Panc1 (cell line): Measurements from ENCODE around the gene CCDC148. TPM values are rescaled to one million over a fixed set of nuclear protein-coding genes. Genes with fewer than 3 reads are reported as not detected.

Source experiments
- ATAC-seq: fragments of 200-7000 bp; cut with Tn5 transposase; 2 replicates; pipeline ENCODE4 v1.9.1; 2020; ENCODE audit warnings: mild to moderate bottlenecking, moderate library complexity
- BruUV-seq: library from RNA; stranded (reverse); fragments of 400-500 nt; replicated peaks from 2 replicates; lab custom pipeline; 2021; lab: Mats Ljungman, UMichigan
- CTCF ChIA-PET: fragments of 300-600 bp; sonication (Branson Sonifier 250); formaldehyde crosslinking; loops from one replicate; lab custom pipeline; 2022; ENCODE audit warnings: antibody characterized with exemption; lab: Charles Lee
- POLR2A ChIA-PET: fragments of 300-600 bp; sonication (Branson Sonifier 250); formaldehyde crosslinking; loops from one replicate; lab custom pipeline; 2022; ENCODE audit warnings: antibody characterized with exemption; lab: Charles Lee
- DNase-seq: peaks from one replicate; pipeline ENCODE4 v3.0.0-alpha.2; 2010; ENCODE audit warnings: low read depth, low spot score
- H3K27ac ChIP-seq: 2 replicates; pipeline ENCODE4 v1.5.1; 2011; ENCODE audit warnings: mild to moderate bottlenecking, low read length, inconsistent platforms
- H3K27me3 ChIP-seq: fragments of 200-500 bp; sonication (Bioruptor generic); 2 replicates; pipeline ENCODE4 v1.6.0; 2014; ENCODE audit warnings: low read length, inconsistent platforms; ENCODE audit not compliant: control insufficient read depth, insufficient read depth
- H3K36me3 ChIP-seq: fragments of 200-500 bp; sonication (Bioruptor generic); 2 replicates; pipeline ENCODE4 v1.5.1; 2014; ENCODE audit warnings: inconsistent platforms, mild to moderate bottlenecking, low read length, moderate library complexity; ENCODE audit not compliant: control insufficient read depth, insufficient read depth
- H3K4me1 ChIP-seq: 2 replicates; pipeline ENCODE4 v1.5.1; 2011; ENCODE audit warnings: inconsistent platforms, mild to moderate bottlenecking, low read length, moderate library complexity; ENCODE audit not compliant: control insufficient read depth, insufficient read depth
- H3K4me3 ChIP-seq, 2 experiments: 2 replicates each; pipeline ENCODE4 v1.5.1; 2011 to 2012; ENCODE audit warnings: low read depth in 2 of 2, low read length in 2 of 2, mild to moderate bottlenecking in 2 of 2, inconsistent platforms in 1 of 2, moderate library complexity in 1 of 2
- H3K9me3 ChIP-seq: fragments of 200-500 bp; sonication (Bioruptor generic); 2 replicates; pipeline ENCODE4 v1.5.1; 2014; ENCODE audit warnings: low read depth, mild to moderate bottlenecking, inconsistent platforms, low read length, moderate library complexity; ENCODE audit not compliant: control insufficient read depth, insufficient read depth
- POLR2AphosphoS5 ChIP-seq: IDR thresholded peaks from 2 replicates; pipeline ENCODE4 v1.6.1; 2012; ENCODE audit warnings: mild to moderate bottlenecking, low read depth, low read length, moderate library complexity
- REST ChIP-seq, 2 experiments: IDR thresholded peaks; 2 replicates each; pipeline ENCODE4 v1.6.1; 2011 to 2012; ENCODE audit warnings: low read depth in 2 of 2, control low read depth in 1 of 2, low read length in 1 of 2, mild to moderate bottlenecking in 1 of 2, moderate library complexity in 1 of 2; ENCODE audit not compliant: insufficient read depth in 1 of 2
- SIN3A ChIP-seq: IDR thresholded peaks from 2 replicates; pipeline ENCODE4 v1.6.1; 2012; ENCODE audit warnings: low read depth, mild to moderate bottlenecking, low read length, moderate library complexity, borderline replicate concordance; ENCODE audit not compliant: insufficient read depth
- TCF7L2 ChIP-seq: IDR thresholded peaks from 2 replicates; pipeline ENCODE4 v1.6.1; 2011; ENCODE audit warnings: mild to moderate bottlenecking, low read depth, low read length, inconsistent platforms
- in situ Hi-C: cut with HindIII; loops from 2 replicates; pipeline ENCODE4 v1.10.0; 2016; ENCODE audit warnings: low sequenced_read_pairs, low pct_unique_long_range_greater_than_20kb
- intact Hi-C: fragments of 100-400 bp; cut with micrococcal nuclease; formaldehyde crosslinking; loops from one replicate; pipeline ENCODE4 v1.10.0; 2022; ENCODE audit not compliant: unreplicated experiment
- total RNA-seq: library from RNA; stranded (reverse); gene quantifications from one replicate; pipeline ENCODE4 v1.2.1, GENCODE V29; 2021; ENCODE audit not compliant: unreplicated experiment
- TF ChIP-seq, protein P1 (sequence below): fragments of 450-650 bp; IDR thresholded peaks from 2 replicates; pipeline ENCODE4 v1.5.1; 2017; ENCODE audit warnings: mild to moderate bottlenecking

Gene CCDC148
- total RNA-seq, 1 experiment from 2014 or later: 0.92 TPM

DNA sequence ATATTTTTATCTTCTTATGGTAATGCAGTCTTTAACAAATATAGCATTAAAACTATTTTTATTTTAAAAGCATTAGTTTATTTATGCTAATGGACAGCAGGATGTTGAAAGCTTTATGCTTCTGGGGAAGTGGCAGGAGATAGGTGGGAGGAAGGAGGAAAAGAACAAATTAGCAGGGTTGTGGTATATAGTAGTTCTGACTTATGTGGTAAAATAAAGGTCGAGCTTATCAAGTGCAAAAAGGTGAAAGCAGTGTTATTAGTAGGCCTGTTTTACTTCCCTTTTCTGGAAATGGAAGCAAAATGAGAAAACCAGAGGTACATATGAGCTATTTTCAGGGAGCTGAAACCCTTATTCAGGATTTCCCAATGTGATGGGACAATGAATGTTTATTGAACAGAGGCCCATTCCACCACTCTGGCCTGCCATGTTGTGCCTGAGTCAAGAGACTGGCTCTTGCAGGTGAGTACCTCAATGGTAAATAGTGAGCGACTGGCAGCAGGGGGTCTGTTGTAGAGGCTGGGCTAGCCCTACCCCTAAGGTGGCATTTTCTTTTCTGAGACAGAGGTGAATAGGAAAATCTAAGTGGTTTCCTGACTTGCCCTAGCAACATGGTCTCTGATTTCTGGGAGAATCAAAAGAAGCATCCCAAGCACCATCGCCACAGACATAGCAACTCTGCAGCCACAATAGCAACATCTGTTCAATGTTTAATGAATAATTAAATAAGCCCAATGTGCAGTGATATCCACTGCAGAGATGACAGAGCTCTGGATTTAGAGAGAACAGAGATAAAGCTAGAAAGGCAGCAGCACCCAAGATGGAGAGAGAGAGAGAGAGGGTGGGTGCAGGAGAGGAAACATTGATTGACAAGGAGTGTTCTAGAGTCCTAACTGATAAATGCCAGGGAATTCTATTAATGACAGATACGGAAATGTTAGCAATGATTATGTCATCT lies 235.2 kb downstream of the CCDC148 start:
- DNase-seq: no peak
- no peaks in the 10 kb centered on the region for H3K9me3 ChIP-seq
- no TSS peak for BruUV-seq
- H3K4me1 ChIP-seq: no peaks in the 10 kb centered on the region
- CTCF ChIA-PET: no interaction called here
- peaks cover 3% of the 10 kb centered on the region; the same call in 1 of the 2 replicates for H3K27me3 ChIP-seq
- H3K27ac ChIP-seq: no peak overlapping the region
- POLR2A ChIA-PET: no interaction called here
- H3K4me3 ChIP-seq: no peak overlapping the region
- no peak for TF ChIP-seq SIN3A
- TF ChIP-seq POLR2AphosphoS5: no peak
- TF ChIP-seq REST (IDR thresholded peaks at IDR 0.05; ENCODE audit: insufficient read depth in 1 of 2, low read depth in 2 of 2, low read length in 1 of 2): no peak
- TF ChIP-seq, protein P1, sequence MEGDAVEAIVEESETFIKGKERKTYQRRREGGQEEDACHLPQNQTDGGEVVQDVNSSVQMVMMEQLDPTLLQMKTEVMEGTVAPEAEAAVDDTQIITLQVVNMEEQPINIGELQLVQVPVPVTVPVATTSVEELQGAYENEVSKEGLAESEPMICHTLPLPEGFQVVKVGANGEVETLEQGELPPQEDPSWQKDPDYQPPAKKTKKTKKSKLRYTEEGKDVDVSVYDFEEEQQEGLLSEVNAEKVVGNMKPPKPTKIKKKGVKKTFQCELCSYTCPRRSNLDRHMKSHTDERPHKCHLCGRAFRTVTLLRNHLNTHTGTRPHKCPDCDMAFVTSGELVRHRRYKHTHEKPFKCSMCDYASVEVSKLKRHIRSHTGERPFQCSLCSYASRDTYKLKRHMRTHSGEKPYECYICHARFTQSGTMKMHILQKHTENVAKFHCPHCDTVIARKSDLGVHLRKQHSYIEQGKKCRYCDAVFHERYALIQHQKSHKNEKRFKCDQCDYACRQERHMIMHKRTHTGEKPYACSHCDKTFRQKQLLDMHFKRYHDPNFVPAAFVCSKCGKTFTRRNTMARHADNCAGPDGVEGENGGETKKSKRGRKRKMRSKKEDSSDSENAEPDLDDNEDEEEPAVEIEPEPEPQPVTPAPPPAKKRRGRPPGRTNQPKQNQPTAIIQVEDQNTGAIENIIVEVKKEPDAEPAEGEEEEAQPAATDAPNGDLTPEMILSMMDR: no peak
- TF ChIP-seq TCF7L2: no peak
- no peaks in the 10 kb centered on the region for H3K36me3 ChIP-seq
- intact Hi-C loops (no loop called here), in situ Hi-C loops (no loop called here)
- no peak for ATAC-seq

DNA sequence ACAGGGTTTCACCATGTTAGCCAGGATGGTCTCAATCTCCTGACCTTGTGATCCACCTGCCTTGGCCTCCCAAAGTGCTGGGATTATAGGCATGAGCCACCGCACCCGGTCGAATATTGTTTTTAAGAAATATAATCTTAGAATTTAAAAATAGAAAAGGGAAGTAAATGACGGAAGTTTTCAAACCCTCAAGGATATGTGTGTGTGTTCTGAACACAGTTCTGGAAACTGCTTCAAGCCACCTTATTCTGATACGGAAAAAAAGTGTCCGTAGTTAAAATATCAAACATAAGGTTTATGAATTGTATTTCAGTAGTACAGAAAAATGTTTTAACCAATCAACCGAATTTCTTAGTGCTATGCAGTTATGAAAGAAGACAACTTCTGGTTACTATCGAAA lies 239.0 kb downstream of the CCDC148 start:
- ATAC-seq: no peak
- intact Hi-C loops (no loop called here), in situ Hi-C loops (no loop called here)
- BruUV-seq: no TSS peak
- POLR2A ChIA-PET: no interaction called here
- CTCF ChIA-PET: no interaction called here
- H3K4me1 ChIP-seq: no peaks in the 10 kb centered on the region
- TF ChIP-seq POLR2AphosphoS5 (no peak), REST (IDR thresholded peaks at IDR 0.05; ENCODE audit: insufficient read depth in 1 of 2, low read depth in 2 of 2, low read length in 1 of 2) (no peak), SIN3A (no peak), TCF7L2 (no peak)
- TF ChIP-seq, protein P1: no peak
- H3K36me3 ChIP-seq: no peaks in the 10 kb centered on the region
- DNase-seq: no peak
- H3K4me3 ChIP-seq: no peak overlapping the region
- H3K27me3 ChIP-seq: peaks cover 3% of the 10 kb centered on the region; the same call in 1 of the 2 replicates
- no peak overlapping the region for H3K27ac ChIP-seq
- H3K9me3 ChIP-seq: no peaks in the 10 kb centered on the region
